ENCODE results near the gene DCLRE1B. TPM values are rescaled to one million over a fixed set of nuclear protein-coding genes. Genes with fewer than 3 reads are reported as not detected.

The DCLRE1B gene
- polyA plus RNA-seq, 2 donors = 1.5 to 3.7 TPM

GRCh38 chr1:113958691-113959090, 53.6 kb downstream of the DCLRE1B start:
- Histone ChIP-seq H3K27ac (ENCODE audit: low read depth in 2 of 2, low read length in 1 of 2) (no peak overlapping the region), H3K9me3 (ENCODE audit: control insufficient read depth in 2 of 2, insufficient read depth in 1 of 2, low read depth in 1 of 2, low read length in 1 of 2) (no peaks in the 10 kb centered on the region), H3K36me3 (ENCODE audit: control insufficient read depth in 2 of 2, insufficient read depth in 2 of 2, low read length in 1 of 2) (peaks cover 5 to 7% of the 10 kb centered on the region in 2 donors), H3K4me3 (ENCODE audit: low read depth in 1 of 2, low read length in 2 of 2) (no peak overlapping the region), H3K4me1 (ENCODE audit: control insufficient read depth in 2 of 2, insufficient read depth in 2 of 2, low read length in 1 of 2) (no peaks in the 10 kb centered on the region), H3K27me3 (ENCODE audit: control insufficient read depth in 1 of 2, insufficient read depth in 2 of 2, low read length in 2 of 2) (no peaks in the 10 kb centered on the region)
- 81 to 85% methylated on average over 1 of the region's 1 CpG for whole genome bisulfite sequencing, 2 donors

GRCh38 chr1:113963281-113963906, 58.3 kb downstream of the DCLRE1B start:
- H3K27ac ChIP-seq (ENCODE audit: low read depth in 2 of 2, low read length in 1 of 2) = no peak overlapping the region
- H3K27me3 ChIP-seq (ENCODE audit: control insufficient read depth in 1 of 2, insufficient read depth in 2 of 2, low read length in 2 of 2) = no peaks in the 10 kb centered on the region
- no peaks in the 10 kb centered on the region for H3K9me3 ChIP-seq (ENCODE audit: control insufficient read depth in 2 of 2, insufficient read depth in 1 of 2, low read depth in 1 of 2, low read length in 1 of 2)
- H3K36me3 ChIP-seq (ENCODE audit: control insufficient read depth in 2 of 2, insufficient read depth in 2 of 2, low read length in 1 of 2) = peaks cover 5 to 12% of the 10 kb centered on the region in 2 donors
- H3K4me1 ChIP-seq (ENCODE audit: control insufficient read depth in 2 of 2, insufficient read depth in 2 of 2, low read length in 1 of 2) = no peaks in the 10 kb centered on the region
- WGBS, 2 donors = 93% methylated on average over 12 of the region's 12 CpGs
- no peak overlapping the region for H3K4me3 ChIP-seq (ENCODE audit: low read depth in 1 of 2, low read length in 2 of 2)

Other genes starting within 250 kb of the DCLRE1B start
- gene PHTF1, start 145.8 kb upstream of the DCLRE1B start, polyA plus RNA-seq = 1 to 10 TPM; 1.6 to 2.3 TPM
- 1 to 10 TPM; 2.9 to 3.5 TPM for gene RSBN1, start 92.8 kb upstream of the DCLRE1B start, polyA plus RNA-seq
- 1 to 10 TPM in 1 of 2 donors, under 1 TPM in 1; 0.76 to 1.5 TPM for gene PTPN22, start 33.6 kb upstream of the DCLRE1B start, polyA plus RNA-seq
- gene BCL2L15, start 17.7 kb upstream of the DCLRE1B start, polyA plus RNA-seq = 1 to 10 TPM; 4.2 to 4.6 TPM
- 10 to 100 TPM; 12.9 to 15.1 TPM for gene AP4B1, start 527 bp upstream of the DCLRE1B start, polyA plus RNA-seq
- 10 to 100 TPM; 10.8 to 14.5 TPM for gene HIPK1, start 24.0 kb downstream of the DCLRE1B start, polyA plus RNA-seq
- gene OLFML3, start 74.1 kb downstream of the DCLRE1B start, polyA plus RNA-seq = 1 to 10 TPM; 4.7 to 6.7 TPM
- gene SYT6, start 248.5 kb downstream of the DCLRE1B start, polyA plus RNA-seq = not detected

Data from esophagus (tissue), 2 donors.